ENCODE results near the gene PRIMPOL. TPM values are rescaled to one million over a fixed set of nuclear protein-coding genes. Genes with fewer than 3 reads are reported as not detected.
"Not testable (repeated sequence)": the region's sequence is repeated elsewhere in the genome, so short reads cannot be mapped to it uniquely, and the experiment has no call there.

PRIMPOL gene
- total and polyA plus RNA-seq, 2 donors from 2014 or later = 10.9 to 13.1 TPM

DNA sequence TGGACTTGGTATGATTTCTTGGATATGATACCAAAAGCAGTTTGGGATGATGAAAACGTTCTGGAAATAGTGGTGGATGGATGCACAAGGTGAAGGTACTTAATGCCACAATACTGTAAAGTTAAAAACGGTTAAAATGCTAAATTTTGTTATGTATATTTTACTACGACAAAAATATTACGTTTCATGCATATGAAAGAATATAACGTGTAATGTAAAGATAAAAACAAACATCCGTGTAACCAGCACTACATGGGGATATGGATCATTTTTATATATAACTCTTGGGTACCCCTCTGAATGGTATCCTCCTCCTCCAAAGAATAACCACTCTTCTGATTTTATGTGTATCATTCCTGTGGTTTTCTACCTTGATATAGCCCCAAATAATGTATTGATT, 85.2 kb downstream of the PRIMPOL start:
- Histone ChIP-seq H3K9ac (ENCODE audit: low read length in 3 of 3) (peak overlapping the region in 2 of 3 donors; percentile 72 to 81), H3K4me3 (ENCODE audit: low read length in 3 of 3) (peak overlapping the region; percentile 79 to 91 (median 90)), H3K4me1 (ENCODE audit: control insufficient read depth in 2 of 3, insufficient read depth in 2 of 3, low read depth in 1 of 3, low read length in 3 of 3) (peaks cover 0 to 7% (median 0%) of the 10 kb centered on the region in 3 donors), H3K27ac (ENCODE audit: low read depth in 2 of 2, low read length in 2 of 2) (peak overlapping the region in 1 of 2 donors; percentile 53), H3K9me3 (ENCODE audit: control insufficient read depth in 2 of 3, insufficient read depth in 1 of 3, low read length in 3 of 3) (no peaks in the 10 kb centered on the region), H3K27me3 (ENCODE audit: control insufficient read depth, insufficient read depth, low read length) (no peaks in the 10 kb centered on the region), H3K36me3 (ENCODE audit: control insufficient read depth in 2 of 3, insufficient read depth in 3 of 3, low read length in 3 of 3) (no peaks in the 10 kb centered on the region)
- TF ChIP-seq, protein P1, sequence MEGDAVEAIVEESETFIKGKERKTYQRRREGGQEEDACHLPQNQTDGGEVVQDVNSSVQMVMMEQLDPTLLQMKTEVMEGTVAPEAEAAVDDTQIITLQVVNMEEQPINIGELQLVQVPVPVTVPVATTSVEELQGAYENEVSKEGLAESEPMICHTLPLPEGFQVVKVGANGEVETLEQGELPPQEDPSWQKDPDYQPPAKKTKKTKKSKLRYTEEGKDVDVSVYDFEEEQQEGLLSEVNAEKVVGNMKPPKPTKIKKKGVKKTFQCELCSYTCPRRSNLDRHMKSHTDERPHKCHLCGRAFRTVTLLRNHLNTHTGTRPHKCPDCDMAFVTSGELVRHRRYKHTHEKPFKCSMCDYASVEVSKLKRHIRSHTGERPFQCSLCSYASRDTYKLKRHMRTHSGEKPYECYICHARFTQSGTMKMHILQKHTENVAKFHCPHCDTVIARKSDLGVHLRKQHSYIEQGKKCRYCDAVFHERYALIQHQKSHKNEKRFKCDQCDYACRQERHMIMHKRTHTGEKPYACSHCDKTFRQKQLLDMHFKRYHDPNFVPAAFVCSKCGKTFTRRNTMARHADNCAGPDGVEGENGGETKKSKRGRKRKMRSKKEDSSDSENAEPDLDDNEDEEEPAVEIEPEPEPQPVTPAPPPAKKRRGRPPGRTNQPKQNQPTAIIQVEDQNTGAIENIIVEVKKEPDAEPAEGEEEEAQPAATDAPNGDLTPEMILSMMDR (IDR thresholded peaks at IDR 0.05; ENCODE audit: borderline replicate concordance, extremely low read depth, insufficient read depth) = no peak
- intact Hi-C loops (cut with DNase I) = no loop called here
- FAIRE-seq = no peak
- no peak for DNase-seq

DNA sequence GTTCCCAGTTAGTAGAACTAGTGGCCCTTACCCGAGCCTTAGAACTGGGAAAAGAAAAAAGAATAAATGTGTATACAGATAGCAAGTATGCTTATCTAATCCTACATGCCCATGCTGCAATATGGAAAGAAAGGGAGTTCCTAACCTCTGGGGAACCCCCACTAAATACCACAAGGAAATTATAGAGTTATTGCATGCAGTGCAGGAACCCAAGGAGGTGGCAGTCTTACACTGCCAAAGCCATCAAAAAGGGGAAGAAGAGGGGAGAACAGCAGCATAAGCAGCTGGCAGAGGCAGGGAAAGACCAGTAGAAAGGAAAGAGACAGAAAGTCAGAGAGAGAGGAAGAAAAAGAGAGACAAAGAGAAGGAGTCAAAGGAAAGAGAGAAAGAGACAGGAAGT, 90.0 kb downstream of the PRIMPOL start:
- H3K36me3 ChIP-seq (ENCODE audit: control insufficient read depth in 2 of 3, insufficient read depth in 3 of 3, low read length in 3 of 3); H3K9ac ChIP-seq (ENCODE audit: low read length in 3 of 3); DNase-seq; H3K27me3 ChIP-seq (ENCODE audit: control insufficient read depth, insufficient read depth, low read length); intact Hi-C loops (cut with DNase I); FAIRE-seq; H3K9me3 ChIP-seq (ENCODE audit: control insufficient read depth in 2 of 3, insufficient read depth in 1 of 3, low read length in 3 of 3); H3K4me3 ChIP-seq (ENCODE audit: low read length in 3 of 3); H3K4me1 ChIP-seq (ENCODE audit: control insufficient read depth in 2 of 3, insufficient read depth in 2 of 3, low read depth in 1 of 3, low read length in 3 of 3); H3K27ac ChIP-seq (ENCODE audit: low read depth in 2 of 2, low read length in 2 of 2): not testable (repeated sequence)

DNA sequence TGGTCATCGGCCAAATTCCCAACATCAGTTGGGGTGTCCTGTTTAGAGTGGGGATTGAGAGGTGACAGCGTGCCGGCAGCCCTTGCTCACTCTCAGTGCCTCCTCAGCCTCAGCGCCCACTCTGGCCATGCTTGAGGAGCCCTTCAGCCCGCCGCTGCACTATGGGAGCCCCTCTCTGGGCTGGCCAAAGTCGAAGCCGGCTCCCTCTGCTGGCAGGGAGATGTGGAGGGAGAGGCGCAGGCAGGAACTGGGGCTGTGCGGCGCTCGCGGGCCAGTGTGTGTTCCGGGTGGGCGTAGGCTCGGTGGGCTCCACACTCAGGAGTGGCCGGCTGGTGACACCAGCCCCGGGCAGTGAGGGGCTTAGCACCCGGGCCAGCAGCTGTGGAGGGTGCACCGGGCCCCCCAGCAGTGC, 91.4 kb downstream of the PRIMPOL start:
- intact Hi-C loops (cut with DNase I) = no loop called here
- no peak for DNase-seq
- H3K9ac ChIP-seq (ENCODE audit: low read length in 3 of 3) = no peak overlapping the region
- TF ChIP-seq, protein P1 (IDR thresholded peaks at IDR 0.05; ENCODE audit: borderline replicate concordance, extremely low read depth, insufficient read depth) = no peak
- H3K27ac ChIP-seq (ENCODE audit: low read depth in 2 of 2, low read length in 2 of 2) = no peak overlapping the region
- no peaks in the 10 kb centered on the region for H3K9me3 ChIP-seq (ENCODE audit: control insufficient read depth in 2 of 3, insufficient read depth in 1 of 3, low read length in 3 of 3)
- H3K27me3 ChIP-seq (ENCODE audit: control insufficient read depth, insufficient read depth, low read length) = no peaks in the 10 kb centered on the region
- no peak for FAIRE-seq
- H3K36me3 ChIP-seq (ENCODE audit: control insufficient read depth in 2 of 3, insufficient read depth in 3 of 3, low read length in 3 of 3) = no peaks in the 10 kb centered on the region
- peaks cover 2 to 13% (median 12%) of the 10 kb centered on the region in 3 donors for H3K4me1 ChIP-seq (ENCODE audit: control insufficient read depth in 2 of 3, insufficient read depth in 2 of 3, low read depth in 1 of 3, low read length in 3 of 3)
- H3K4me3 ChIP-seq (ENCODE audit: low read length in 3 of 3) = no peak overlapping the region

DNA sequence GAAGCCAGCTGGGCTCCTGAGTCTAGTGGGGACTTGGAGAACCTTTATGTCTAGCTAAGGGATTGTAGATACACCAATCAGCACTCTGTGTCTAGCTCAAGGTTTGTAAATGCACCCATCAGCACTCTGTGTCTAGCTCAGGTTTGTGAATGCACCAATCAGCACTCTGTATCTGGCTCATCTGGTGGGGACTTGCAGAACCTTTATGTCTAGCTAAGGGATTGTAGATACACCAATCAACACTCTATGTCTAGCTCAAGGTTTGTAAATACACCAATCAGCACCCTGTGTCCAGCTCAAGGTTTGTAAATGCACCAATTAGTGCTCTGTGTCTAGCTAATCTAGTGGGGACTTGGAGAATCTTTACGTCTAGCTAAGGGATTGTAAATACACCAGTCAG, 92.1 kb downstream of the PRIMPOL start:
- H3K36me3 ChIP-seq (ENCODE audit: control insufficient read depth in 2 of 3, insufficient read depth in 3 of 3, low read length in 3 of 3); FAIRE-seq; H3K27me3 ChIP-seq (ENCODE audit: control insufficient read depth, insufficient read depth, low read length); DNase-seq; H3K9ac ChIP-seq (ENCODE audit: low read length in 3 of 3); intact Hi-C loops (cut with DNase I); H3K4me3 ChIP-seq (ENCODE audit: low read length in 3 of 3); H3K27ac ChIP-seq (ENCODE audit: low read depth in 2 of 2, low read length in 2 of 2); H3K9me3 ChIP-seq (ENCODE audit: control insufficient read depth in 2 of 3, insufficient read depth in 1 of 3, low read length in 3 of 3): not testable (repeated sequence)
- H3K4me1 ChIP-seq (ENCODE audit: control insufficient read depth in 2 of 3, insufficient read depth in 2 of 3, low read depth in 1 of 3, low read length in 3 of 3) = peaks cover 3 to 19% (median 16%) of the 10 kb centered on the region in 3 donors

All from kidney (tissue), 14 donors.